ENCODE measurements around the gene KCNN4.
"Not testable (repeated sequence)": the region's sequence is repeated elsewhere in the genome, so short reads cannot be mapped to it uniquely, and the experiment has no call there.

Gene KCNN4

DNA sequence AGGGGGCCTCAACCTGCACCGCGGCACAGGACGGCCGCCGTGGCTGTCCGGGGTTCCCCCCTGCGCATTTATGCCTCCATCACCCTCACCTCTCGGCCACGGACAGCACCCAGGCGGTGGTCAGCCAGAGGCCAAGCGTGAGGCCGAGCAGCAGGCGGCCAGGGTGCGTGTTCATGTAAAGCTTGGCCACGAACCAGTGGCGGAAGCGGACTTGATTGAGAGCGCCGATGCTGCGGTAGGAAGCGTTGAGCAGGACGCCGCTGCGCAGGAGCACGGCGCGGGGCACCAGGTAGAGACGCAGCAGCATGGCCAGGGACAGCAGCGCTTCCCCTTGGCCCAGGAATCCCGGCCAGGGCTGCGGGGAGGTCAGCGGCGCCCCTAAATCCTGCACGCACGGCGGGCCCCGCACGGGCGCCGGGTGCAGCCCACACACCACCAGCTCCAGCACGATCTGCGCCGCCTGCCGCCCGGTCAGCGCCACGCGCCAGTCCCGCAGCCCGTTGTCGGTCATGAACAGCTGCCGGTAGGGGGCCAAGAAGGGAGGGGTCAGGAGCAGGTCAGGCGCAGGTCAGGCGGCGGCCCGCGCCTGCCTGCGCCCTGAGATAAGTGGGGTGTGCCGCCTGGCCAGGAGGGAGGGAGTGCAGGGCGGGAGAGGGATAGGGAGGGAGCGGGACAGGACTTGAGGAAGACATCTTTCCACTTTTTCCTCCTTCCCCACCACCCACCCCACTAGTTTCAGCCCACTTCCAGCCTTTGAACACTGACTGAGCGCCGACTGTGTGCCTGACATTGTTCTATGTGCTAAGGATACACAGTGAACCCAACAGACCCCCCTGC, 6.5 kb downstream of the KCNN4 start:
- DNase-seq: no peak

DNA sequence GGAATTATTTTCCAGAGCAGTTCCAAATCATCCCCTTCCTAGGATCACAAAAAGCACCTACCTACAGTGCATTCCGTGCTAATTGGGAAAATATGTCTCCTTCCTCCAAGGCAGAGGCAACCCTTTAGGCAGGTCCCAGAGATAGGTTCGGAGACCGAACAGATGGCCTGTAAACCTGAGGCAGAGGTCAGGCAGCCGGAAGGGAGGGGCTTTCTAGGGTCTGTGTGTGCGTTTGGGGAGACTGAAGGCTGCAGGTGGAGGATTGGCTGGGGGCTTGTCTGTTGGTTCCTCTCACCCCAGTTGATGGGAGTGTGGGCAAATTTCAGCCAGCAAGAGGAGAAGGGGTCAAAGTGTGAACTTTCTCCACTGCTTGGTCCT, 7.1 kb downstream of the KCNN4 start:
- no peak for DNase-seq

DNA sequence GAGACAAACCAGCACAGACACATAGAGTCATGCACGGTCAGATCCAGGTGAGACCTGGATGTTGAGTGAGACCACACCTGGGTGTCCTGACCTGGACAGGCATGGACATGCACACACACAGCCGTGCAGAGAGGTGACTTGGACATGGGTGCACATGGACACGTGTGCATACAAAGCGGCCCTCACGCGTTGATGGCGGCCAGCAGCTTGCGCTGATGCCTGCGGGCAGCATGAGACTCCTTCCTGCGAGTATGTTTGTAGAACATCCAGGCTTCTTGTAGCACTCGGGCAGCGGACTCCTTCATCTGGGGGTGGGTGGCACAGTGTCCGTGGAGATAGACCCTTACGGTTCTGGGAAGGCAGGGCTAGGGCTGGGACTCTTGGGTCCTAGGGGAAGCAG, 11.5 kb downstream of the KCNN4 start:
- DNase-seq: no peak

DNA sequence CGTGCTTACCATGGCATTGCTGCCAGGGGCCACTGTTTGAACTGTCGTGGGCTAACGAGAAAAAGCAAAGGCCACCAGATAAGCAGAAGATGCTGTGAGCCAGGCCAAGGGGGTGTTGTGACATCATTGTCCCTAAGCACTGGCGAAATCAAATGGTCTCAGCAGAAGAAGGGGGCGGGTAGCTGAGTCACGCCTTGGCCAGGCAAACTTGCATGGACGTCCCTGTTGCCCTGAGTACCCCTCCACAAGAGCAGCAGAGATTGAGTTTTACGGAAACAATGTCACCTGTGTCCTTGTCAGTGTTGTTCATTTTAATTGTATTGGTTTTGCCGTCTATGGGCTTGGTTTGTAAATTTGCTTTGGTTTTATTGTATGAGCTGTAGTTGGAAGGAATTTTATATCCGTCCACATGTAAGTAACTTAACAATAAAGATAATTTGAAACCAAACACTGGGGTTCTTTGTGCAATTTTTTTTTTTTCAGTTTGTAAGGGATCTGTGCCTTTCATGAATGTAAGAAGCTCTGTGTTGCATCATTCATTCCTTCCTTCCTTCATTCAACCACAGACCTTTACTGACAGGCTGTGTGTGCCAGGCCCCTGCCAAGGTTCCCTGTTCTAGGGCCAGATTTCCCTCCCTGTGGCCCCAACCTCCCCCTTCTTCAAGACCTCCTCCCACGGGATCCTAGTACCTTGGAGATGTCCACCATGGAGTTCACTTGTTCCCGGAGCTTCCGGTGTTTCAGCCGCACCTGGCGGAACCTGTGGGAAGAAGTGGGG, 12.3 kb downstream of the KCNN4 start:
- no peak for DNase-seq

DNA sequence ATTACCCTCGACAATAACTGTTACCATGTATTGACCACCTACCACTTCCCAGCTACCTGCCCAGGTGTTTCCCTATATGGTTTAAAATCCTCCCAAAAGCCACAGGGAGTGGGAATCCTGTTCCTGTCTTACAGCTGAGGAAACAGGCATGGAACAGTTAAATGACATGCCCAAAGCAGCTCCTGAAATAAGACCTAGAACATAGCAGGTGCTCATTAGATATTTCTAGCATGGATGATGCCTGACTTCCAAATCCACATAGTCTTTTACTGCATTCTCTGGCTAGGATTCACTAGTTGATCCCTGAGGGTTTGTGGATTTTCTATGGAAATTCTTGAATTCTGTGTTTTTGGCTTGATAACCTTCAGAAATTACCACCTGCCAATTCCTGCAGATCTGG, 13.0 kb downstream of the KCNN4 start:
- DNase-seq: no peak

DNA sequence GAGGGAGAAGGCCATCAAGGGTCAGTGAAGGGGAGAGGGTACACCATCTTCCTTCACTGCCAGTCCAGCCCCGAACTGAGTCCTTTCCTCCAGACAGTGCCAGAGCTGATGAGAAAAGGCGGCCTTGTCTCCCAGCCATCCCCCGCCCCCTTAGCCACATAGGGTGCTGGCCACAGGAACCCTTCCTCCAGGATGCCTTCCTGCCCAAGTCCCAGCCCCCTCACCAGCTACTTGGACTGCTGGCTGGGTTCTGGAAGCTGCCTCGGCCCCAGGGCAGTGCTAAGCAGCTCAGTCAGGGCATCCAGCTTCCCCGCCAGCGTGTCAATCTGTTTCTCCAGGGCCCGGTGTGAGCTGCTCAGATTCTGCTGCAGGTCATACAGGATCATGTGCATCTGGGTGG, 13.5 kb downstream of the KCNN4 start:
- no peak for DNase-seq

DNA sequence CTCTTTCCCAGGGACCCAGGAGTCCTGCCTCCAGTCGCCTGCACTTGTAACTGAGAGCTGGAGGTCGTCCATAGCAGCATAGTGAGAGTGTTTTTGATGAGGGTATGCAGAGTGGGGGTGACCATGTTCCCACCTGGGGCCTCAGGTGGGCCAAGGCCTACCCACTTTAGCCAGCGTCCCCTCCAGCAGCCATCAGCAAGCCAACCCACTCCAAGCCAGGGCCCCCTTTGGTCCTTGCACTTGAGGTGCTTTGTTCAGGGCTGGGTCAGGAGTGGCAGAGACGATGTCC, 14.1 kb downstream of the KCNN4 start:
- DNase-seq: no peak

DNA sequence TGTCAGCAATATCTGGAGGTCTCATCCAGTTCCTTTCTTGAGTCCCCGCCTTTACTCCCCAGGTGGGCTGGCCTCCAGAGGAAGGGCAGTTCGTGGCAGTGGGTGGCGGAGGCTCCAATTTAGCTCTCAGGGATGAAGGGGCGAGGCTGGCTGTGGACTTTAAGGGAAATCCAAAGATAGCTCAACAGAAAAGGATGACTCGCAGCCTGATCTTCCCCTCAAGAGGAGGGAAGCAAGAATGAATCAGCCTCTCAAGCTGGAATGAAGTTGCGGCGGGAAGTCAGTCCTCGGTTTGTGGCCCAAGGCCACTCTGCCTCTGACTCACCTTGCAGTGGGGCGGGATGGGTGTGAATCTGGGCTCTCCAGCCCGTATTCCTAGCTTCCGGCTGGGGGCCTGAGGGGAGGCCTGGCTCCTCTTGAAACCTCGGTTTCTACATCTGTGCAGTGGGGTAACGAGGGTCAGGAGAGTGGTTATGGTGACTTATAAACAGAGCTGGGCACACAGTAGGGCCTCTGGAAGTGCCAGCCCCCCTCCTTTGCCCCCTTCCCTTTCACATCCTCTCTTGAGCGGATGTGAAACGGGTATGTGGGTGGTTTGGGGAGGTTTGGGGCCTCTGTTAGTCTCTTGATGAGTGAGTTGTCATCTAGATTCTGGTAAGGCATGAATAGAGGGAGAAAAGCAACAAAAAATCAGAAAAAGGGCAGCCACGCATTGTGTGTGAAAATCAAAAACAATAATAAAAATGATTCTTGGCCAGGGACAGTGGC, 15.5 kb downstream of the KCNN4 start:
- DNase-seq: no peak

DNA sequence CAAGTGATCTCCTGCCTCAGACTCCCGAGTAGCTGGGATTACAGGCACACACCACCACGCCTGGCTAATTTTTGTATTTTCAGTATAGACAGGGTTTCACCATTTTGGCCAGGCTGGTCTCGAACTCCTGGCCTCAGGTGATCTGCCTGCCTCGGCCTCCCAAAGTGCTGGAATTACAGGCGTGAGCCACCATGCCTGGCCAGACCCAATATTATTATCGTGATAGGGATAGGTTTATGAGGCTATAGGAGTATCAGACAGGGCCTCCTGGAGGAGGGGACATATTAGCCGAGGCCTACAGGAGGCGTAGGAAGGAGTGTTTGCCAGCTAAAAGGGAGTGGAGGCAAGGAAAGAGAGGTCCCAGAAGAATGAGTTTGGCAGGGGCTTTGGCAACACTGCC, 16.1 kb downstream of the KCNN4 start:
- DNase-seq: not testable (repeated sequence)

DNA sequence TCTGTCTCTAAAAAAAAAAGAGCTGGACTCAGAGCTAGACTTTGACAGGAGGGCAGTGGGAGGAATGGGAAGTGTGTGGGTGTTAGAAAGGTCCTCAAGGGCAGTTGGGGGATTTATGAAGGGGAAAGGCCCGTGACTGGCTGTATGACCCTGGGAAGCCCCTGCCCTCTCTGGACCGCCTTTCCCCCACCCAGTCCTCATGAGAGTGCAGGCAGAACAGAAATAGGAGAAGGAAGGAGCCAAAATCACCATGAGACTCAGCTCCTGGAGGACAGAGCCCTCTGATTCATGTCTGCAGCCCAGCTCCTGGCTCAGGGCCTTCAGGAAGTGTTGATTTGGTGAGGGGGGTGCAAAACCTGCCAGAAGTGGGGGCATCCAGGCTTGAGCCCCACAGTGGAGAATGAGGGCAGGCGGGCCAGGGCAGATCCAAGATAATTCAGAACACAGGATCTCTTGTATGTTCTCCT, 17.3 kb downstream of the KCNN4 start:
- no peak for DNase-seq

DNA sequence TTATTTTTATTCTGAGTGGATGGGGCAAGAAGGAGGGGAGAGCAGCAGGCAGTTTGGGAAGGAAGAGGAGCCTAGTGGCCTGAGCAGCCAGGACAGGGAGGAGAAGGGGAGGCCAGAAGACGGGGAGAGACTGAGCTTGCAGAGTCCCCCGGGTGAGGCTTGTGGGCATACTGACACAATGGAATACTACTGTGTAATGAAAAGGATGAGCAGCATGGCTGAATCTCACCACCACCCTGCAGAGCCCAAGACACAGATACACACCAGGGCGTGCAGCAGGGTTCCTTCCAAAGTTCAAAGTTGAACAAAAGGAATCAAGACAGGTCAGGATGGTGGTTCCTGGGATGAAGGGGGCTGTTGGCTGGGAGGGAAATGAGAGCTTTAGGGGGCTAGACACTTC, 18.0 kb downstream of the KCNN4 start:
- DNase-seq: no peak

DNA sequence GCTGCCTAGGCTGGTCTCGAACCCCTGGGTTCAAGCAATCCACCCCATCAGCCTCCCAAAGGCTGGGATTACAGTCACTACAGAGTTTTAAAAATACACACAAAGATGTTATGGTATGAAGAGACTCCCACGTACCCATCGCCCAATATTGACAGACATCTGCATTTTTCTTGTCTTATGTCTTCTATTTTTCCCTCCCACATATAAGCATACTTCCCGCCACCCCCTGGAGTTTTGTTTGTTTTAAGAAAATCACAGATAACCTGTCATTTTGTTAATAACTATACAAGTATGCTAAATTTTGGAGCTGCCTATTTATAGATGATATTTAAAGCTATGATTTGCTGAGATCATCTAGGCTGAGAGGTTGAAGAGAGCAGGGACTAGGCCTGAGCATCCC, 19.8 kb downstream of the KCNN4 start:
- no peak for DNase-seq

DNA sequence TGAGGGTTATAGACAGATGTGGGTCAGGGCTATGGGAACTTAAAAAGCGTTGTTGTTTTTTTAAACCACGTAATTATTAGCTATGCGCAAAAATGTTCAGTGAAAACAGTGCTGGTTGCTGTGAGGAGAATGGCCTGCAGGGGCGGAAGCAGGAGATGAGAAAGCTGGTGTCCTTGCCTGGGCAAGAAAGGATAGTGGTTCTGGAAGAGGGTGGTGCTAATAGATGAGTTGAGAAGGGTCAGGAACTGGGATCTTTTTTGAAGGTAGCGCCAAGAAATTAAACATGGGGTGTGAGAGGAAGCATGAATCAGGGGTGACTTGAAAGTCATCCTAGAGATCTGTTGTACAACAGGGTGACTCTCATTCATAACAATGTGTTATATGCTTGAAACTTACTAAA, 21.3 kb downstream of the KCNN4 start:
- DNase-seq: no peak

DNA sequence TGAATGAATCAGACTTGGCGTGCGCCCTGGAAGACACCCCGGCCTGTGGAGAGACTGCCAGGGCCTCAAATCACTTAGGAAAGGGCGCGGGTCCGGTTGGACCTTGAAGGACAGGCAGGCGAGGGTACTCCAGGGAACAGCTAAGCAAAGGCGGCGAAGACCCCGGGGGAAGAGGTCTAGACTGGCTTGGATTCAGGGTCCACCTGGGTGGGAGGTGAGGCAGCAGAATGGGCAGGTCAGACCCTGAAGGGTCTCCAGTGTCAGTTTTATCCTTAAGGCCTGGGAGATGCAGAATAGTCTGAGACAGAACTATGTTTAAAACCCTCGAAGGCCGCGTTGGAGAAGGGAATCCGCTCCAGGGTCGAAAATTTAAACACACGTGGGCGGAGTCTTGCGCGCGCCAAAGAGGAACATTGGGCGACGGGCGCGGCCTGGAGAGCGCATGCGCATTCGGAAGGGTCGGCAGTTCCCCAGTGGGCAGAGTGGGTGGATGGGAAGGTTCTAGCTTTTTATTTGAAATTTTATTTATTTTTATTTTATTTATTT, 25.4 kb downstream of the KCNN4 start:
- peak; percentile 70 for DNase-seq

DNA sequence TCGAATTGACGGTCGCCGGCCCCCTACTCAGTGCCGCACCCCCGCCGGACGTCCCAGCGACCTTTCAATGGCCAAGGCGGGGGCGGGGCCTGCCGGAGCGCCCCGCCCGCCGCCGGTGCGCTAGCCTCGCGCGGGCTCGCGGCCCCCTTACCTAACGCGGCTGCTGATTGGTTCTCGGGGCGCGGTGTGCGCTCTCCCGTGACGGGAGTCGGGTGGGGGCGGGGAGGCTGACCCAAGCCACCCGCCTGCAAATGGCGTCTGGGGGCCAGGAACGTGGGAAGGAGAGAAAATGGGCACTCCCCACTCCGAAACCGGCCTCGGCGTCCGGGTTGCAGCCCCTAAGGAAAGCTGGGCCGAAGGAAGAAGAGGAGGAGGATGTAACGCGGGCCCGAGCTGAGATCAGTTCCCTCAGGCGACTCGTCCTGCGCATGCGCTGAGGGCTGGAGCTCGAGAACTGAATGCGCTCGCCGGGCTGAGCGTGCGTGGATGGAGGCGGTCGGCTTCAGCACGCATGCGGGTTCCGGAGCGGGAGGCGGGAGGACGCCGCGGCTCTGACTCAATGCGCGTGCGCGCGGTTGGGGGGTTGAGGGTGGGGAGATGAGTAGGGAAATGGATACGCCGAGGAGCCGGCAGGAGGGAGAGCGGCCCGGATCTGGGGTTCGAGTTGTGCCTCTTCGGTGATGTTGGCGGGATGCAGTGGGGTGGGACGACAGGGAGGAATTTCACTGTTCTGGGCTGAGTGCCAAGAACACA, 26.1 kb downstream of the KCNN4 start, which contains the start of gene SMG9:
SMG9 (minus strand) TSS at position 460 of the 753 bp plus-strand sequence. CDS start 4,221 bp downstream, outside the sequence.
- DNase-seq: peak; percentile 92

DNA sequence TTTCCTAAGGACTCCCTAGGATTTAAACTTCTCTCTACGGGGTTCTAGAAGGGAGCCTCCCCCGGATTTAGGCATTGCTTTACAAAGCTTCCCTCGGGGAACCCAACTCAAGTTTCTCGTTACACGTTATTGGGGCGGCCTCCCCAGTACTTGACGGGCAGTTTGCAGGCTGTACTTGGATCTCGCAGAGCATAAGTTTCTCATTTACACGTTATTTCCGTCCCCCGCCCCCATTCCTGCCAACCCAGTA, 26.6 kb downstream of the KCNN4 start:
- no peak for DNase-seq

DNA sequence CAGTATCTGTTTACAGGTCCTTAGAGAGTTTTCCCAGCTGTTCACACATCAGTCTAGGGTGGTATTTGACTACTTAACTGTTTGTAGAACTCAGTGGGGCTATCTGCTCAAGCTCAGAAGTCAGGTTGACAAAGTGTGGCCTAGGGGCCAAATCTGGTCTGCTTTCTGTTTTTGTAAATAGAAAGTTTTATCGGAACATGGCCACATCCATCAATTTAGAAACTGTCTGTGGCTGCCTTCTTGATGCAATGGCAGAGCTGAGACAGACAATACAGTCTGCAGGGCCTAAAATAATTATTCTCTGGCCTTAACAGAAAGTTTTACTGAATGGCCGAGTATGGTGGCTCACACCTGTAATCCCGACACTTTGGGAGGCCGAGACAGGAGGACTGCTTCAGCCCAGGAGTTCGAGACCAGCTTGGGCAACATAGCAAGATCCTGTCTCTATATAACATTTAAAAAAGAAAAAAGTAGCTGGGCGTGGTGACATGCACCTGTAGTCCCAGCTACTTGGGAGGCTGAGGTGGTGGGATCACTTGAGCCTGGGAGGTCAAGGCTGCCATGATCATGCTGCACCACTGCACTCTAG, 28.4 kb downstream of the KCNN4 start:
- DNase-seq: no peak

DNA sequence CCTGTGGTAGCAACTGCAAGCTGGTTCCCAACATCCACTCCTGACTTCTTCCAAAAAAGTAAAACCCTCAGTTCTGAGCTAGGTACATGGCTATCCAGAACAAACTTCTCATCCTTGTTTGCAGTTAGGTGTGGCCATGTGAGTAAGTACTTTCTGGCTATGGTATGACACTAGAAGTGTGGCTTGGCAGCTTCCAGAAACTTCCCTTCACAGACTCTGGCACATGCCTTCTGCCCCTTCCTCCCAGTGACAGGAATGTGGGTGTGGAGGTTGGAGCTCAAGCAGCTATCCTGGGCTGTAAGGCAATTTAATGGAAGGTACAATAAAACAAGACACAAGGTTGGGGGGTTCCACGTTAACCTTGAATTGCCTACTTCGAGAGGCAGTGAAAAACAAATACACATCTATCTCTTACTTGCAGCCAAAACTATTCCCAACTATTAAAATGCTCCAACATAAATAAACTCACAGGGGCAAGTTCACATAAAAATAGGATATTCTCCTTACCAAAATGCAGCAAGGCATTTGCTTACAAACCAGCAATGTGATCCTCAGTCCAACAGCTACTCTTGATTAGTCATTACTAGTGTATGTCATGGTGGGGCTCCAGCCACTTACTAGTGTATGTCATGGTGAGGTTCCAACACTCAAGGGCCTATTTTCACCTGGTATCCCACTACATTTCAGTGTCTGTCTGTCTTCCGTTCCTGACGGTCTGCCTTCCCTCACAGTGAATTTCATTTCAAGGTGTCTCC, 29.1 kb downstream of the KCNN4 start:
- no peak for DNase-seq

DNA sequence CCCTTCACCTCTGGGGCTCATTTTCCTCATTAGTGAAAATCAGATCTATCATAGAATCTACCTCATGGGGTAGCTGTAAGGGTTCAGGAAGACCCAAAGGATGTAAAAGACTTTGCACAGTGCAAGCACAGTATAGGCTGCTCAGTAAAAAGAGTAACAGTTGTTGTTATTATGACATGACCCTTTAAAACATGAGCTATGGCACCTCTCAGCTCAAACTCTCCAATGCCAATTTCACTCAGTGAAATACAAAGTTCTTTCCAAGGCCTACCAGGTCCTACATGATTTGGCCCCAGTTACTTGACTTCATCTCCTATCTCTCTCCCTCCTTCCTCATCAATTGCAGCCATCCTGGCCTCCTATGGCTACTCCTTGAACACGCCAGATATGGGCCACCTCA, 30.9 kb downstream of the KCNN4 start:
- no peak for DNase-seq

DNA sequence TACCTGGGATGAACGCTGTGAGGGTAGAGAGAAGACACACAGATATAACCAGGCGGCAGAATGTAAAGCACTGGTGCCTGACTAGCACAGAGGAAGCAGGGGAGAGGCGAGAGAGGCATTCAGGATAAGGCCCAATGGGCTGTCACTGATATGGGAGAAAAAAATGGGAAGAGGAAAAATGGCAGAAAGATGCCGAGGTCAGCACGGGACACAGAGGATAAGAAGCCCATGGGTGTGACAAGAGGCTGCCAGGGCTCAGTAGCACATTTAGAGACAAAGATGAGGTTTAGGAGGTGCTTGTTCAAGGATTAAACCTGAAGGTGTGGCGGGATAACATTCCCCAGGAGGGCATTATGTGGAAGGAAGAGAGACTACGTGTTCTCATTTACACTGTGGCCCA, 31.6 kb downstream of the KCNN4 start:
- no peak for DNase-seq

DNA sequence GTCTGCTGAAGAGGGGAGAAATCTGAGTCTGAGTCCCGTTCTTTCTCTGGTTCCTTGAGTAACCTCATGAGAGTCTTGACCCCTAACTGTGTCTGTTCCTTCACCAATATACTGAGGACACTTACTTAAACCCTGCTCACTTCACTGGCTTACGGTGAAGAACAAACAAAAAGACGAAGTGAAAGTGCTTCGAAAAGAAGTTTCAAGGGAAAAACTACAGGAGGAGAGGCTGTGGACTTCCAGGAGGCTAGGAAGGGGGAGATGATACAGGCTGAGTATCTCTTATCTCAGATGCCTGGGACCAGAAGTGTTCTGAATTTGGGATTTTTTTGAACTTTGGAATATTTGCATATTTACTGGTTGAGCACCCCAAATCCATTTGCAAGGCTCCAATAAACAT, 32.1 kb downstream of the KCNN4 start:
- no peak for DNase-seq

DNA sequence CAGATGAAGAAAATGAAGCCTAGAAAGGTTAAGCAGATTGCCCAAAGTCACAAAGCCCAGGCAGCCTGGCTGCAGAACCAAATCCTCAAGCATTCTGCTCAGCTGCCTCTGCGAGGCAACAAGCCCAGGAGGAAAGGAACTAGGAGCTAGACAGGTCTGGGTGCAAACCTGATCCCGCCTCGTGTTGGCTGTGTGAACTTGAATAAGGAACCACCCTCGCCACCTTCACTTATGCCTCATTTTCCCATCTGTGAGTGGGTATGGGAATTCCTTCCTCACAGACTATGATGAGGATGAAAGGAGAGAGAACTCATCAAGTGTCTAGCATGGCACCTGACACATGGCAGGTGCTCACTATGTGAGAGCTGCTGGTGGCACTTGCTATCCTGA, 32.6 kb downstream of the KCNN4 start:
- no peak for DNase-seq

Data from DMS79 treated with DMSO at 0.1 percent for 48 hours (cell line).